HepG2 (cell line): Measurements from ENCODE around the gene EDC3. TPM values are rescaled to one million over a fixed set of nuclear protein-coding genes. Genes with fewer than 3 reads are reported as not detected.

Source experiments
- ADNP ChIP-seq: sonication (generic); formaldehyde crosslinking; IDR thresholded peaks from 2 replicates; pipeline ENCODE4 v1.4.0; 2020; ENCODE audit warnings: missing genetic modification reagents
- BCL6 ChIP-seq: IDR thresholded peaks from 2 replicates; pipeline ENCODE4 v1.6.1; 2016; ENCODE audit warnings: missing genetic modification reagents, missing compliant biosample characterization
- EP300 ChIP-seq, 3 experiments: sonication (generic) in 1 of 3; formaldehyde crosslinking in 1 of 3; IDR thresholded peaks; 2 replicates each; pipeline versions ENCODE4 v1.5.1 to v1.6.1; 2011 to 2020; ENCODE audit warnings: low read depth in 2 of 3, low read length in 2 of 3, borderline replicate concordance in 1 of 3, improper control_type of control experiment in 1 of 3, mild to moderate bottlenecking in 1 of 3, missing genetic modification reagents in 1 of 3, moderate library complexity in 1 of 3
- PHF21A ChIP-seq: sonication (generic); formaldehyde crosslinking; IDR thresholded peaks from 2 replicates; pipeline ENCODE4 v1.5.0; 2020; ENCODE audit warnings: mild to moderate bottlenecking, missing genetic modification reagents
- TARDBP ChIP-seq: sonication (generic); formaldehyde crosslinking; IDR thresholded peaks from 2 replicates; pipeline ENCODE4 v1.8.0; 2022; ENCODE audit warnings: mild to moderate bottlenecking, missing genetic modification reagents
- TGIF2 ChIP-seq: IDR thresholded peaks from 2 replicates; pipeline ENCODE4 v1.6.1; 2016; ENCODE audit warnings: control low read depth, missing compliant biosample characterization
- ZBTB8A ChIP-seq: sonication (generic); formaldehyde crosslinking; IDR thresholded peaks from 2 replicates; pipeline ENCODE4 v1.4.0; 2020; ENCODE audit warnings: mild to moderate bottlenecking, low read depth, missing genetic modification reagents, borderline replicate concordance
- ZNF567 ChIP-seq: sonication (generic); formaldehyde crosslinking; IDR thresholded peaks from 2 replicates; pipeline ENCODE4 v1.8.1; 2023; ENCODE audit warnings: mild to moderate bottlenecking, missing genetic modification reagents, borderline replicate concordance
- ZNF749 ChIP-seq: sonication (generic); formaldehyde crosslinking; IDR thresholded peaks from 2 replicates; pipeline ENCODE4 v1.8.0; 2022; ENCODE audit warnings: mild to moderate bottlenecking, missing genetic modification reagents, moderate library complexity, borderline replicate concordance
- ZNF772 ChIP-seq: sonication (generic); formaldehyde crosslinking; IDR thresholded peaks from 2 replicates; pipeline ENCODE4 v1.5.0; 2020; ENCODE audit warnings: mild to moderate bottlenecking, missing genetic modification reagents
- polyA plus RNA-seq, 8 experiments: library from polyadenylated mRNA; depleted of rRNA in 3 of 8; stranded (reverse) in 7 of 8; unstranded in 1 of 8; fragments of >200 nt; fragmentation: Illumina TruSeq in 4 of 8; extraction: Trizol in 4 of 8; gene quantifications; 2 replicates each; pipeline versions ENCODE4 v1.2.1 to v1.2.3, GENCODE V29; 2011 to 2016; ENCODE audit warnings: low read depth in 4 of 8, missing spikeins in 1 of 8, mixed read lengths in 1 of 8; ENCODE audit not compliant: insufficient read depth in 1 of 8
- total RNA-seq, 5 experiments: library from RNA; depleted of rRNA; stranded (reverse); fragments of >200 nt; fragmentation: Illumina TruSeq; extraction: Trizol; gene quantifications; 2 replicates each; pipeline ENCODE4 v1.2.3, GENCODE V29; 2016; ENCODE audit warnings: low read depth in 1 of 5
- TF ChIP-seq, protein P1 (sequence below): sonication (generic); formaldehyde crosslinking; IDR thresholded peaks from 2 replicates; pipeline ENCODE4; 2020; ENCODE audit warnings: missing genetic modification reagents, mild to moderate bottlenecking, borderline replicate concordance
- TF ChIP-seq, protein P2 (sequence below): sonication (generic); formaldehyde crosslinking; IDR thresholded peaks from 2 replicates; pipeline ENCODE4 v1.9.0; 2021; ENCODE audit warnings: mild to moderate bottlenecking, missing genetic modification reagents
- TF ChIP-seq, protein P3 (sequence below): sonication (generic); formaldehyde crosslinking; IDR thresholded peaks from 2 replicates; pipeline ENCODE4 v1.9.0; 2022; ENCODE audit warnings: low read depth, missing genetic modification reagents
- TF ChIP-seq, protein P4 (sequence below): sonication (generic); formaldehyde crosslinking; conservative IDR thresholded peaks from 2 replicates; pipeline ENCODE4 v1.4.0; 2020; ENCODE audit warnings: mild to moderate bottlenecking, missing genetic modification reagents, moderate library complexity

The EDC3 gene
- total and polyA plus RNA-seq, 2 of the 13 experiments (the other 11 are each of a cell fraction or from before 2014, with no cell fraction given), result 17.4 to 32.0 TPM

DNA sequence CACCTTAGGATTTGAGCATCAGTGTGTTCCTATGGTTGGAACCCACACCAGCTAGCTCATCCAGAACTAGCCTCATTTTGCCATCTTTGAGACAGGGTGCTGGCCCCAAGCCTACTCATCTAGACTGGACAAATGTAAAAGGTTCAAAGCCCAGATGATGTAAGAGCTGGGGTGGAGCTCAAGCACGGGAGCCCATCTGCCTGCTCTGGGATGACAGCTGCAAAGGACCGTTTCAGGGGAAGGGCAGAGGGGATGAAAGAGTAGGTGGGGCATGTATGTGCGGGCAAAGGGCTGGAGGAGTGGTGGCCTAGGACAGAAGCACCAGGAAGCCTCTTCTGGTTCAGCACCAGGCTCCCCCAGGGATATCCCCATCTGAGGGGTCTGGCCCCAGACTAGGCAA is 64.4 kb downstream of the EDC3 start (continued):
- TF ChIP-seq, protein P1, sequence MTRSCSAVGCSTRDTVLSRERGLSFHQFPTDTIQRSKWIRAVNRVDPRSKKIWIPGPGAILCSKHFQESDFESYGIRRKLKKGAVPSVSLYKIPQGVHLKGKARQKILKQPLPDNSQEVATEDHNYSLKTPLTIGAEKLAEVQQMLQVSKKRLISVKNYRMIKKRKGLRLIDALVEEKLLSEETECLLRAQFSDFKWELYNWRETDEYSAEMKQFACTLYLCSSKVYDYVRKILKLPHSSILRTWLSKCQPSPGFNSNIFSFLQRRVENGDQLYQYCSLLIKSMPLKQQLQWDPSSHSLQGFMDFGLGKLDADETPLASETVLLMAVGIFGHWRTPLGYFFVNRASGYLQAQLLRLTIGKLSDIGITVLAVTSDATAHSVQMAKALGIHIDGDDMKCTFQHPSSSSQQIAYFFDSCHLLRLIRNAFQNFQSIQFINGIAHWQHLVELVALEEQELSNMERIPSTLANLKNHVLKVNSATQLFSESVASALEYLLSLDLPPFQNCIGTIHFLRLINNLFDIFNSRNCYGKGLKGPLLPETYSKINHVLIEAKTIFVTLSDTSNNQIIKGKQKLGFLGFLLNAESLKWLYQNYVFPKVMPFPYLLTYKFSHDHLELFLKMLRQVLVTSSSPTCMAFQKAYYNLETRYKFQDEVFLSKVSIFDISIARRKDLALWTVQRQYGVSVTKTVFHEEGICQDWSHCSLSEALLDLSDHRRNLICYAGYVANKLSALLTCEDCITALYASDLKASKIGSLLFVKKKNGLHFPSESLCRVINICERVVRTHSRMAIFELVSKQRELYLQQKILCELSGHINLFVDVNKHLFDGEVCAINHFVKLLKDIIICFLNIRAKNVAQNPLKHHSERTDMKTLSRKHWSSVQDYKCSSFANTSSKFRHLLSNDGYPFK (CRISPR knock-in tag), result peak; percentile 28; the same call in 1 of the 2 replicates
- no peak for TF ChIP-seq ZNF567 (CRISPR knock-in tag)
- TF ChIP-seq, protein P2, sequence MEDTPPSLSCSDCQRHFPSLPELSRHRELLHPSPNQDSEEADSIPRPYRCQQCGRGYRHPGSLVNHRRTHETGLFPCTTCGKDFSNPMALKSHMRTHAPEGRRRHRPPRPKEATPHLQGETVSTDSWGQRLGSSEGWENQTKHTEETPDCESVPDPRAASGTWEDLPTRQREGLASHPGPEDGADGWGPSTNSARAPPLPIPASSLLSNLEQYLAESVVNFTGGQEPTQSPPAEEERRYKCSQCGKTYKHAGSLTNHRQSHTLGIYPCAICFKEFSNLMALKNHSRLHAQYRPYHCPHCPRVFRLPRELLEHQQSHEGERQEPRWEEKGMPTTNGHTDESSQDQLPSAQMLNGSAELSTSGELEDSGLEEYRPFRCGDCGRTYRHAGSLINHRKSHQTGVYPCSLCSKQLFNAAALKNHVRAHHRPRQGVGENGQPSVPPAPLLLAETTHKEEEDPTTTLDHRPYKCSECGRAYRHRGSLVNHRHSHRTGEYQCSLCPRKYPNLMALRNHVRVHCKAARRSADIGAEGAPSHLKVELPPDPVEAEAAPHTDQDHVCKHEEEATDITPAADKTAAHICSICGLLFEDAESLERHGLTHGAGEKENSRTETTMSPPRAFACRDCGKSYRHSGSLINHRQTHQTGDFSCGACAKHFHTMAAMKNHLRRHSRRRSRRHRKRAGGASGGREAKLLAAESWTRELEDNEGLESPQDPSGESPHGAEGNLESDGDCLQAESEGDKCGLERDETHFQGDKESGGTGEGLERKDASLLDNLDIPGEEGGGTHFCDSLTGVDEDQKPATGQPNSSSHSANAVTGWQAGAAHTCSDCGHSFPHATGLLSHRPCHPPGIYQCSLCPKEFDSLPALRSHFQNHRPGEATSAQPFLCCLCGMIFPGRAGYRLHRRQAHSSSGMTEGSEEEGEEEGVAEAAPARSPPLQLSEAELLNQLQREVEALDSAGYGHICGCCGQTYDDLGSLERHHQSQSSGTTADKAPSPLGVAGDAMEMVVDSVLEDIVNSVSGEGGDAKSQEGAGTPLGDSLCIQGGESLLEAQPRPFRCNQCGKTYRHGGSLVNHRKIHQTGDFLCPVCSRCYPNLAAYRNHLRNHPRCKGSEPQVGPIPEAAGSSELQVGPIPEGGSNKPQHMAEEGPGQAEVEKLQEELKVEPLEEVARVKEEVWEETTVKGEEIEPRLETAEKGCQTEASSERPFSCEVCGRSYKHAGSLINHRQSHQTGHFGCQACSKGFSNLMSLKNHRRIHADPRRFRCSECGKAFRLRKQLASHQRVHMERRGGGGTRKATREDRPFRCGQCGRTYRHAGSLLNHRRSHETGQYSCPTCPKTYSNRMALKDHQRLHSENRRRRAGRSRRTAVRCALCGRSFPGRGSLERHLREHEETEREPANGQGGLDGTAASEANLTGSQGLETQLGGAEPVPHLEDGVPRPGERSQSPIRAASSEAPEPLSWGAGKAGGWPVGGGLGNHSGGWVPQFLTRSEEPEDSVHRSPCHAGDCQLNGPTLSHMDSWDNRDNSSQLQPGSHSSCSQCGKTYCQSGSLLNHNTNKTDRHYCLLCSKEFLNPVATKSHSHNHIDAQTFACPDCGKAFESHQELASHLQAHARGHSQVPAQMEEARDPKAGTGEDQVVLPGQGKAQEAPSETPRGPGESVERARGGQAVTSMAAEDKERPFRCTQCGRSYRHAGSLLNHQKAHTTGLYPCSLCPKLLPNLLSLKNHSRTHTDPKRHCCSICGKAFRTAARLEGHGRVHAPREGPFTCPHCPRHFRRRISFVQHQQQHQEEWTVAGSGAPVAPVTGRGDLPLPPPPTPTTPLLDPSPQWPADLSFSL (CRISPR knock-in tag), result no peak
- no peak for TF ChIP-seq ZNF749 (CRISPR knock-in tag)
- TF ChIP-seq, protein P3, sequence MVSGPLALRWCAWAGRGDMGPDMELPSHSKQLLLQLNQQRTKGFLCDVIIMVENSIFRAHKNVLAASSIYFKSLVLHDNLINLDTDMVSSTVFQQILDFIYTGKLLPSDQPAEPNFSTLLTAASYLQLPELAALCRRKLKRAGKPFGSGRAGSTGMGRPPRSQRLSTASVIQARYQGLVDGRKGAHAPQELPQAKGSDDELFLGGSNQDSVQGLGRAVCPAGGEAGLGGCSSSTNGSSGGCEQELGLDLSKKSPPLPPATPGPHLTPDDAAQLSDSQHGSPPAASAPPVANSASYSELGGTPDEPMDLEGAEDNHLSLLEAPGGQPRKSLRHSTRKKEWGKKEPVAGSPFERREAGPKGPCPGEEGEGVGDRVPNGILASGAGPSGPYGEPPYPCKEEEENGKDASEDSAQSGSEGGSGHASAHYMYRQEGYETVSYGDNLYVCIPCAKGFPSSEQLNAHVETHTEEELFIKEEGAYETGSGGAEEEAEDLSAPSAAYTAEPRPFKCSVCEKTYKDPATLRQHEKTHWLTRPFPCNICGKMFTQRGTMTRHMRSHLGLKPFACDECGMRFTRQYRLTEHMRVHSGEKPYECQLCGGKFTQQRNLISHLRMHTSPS (CRISPR knock-in tag), result no peak
- TF ChIP-seq EP300 (IDR thresholded peaks at IDR 0.05; ENCODE audit: low read depth in 2 of 2, low read length in 2 of 2), result no peak
- TF ChIP-seq EP300 (CRISPR knock-in tag; IDR thresholded peaks at IDR 0.05; ENCODE audit: borderline replicate concordance), result no peak
- TF ChIP-seq TARDBP (CRISPR knock-in tag), result 0 out of 2 replicates have a peak, but pooled peaks have one; percentile 14
- no peak for TF ChIP-seq ZNF772
- no peak for TF ChIP-seq ADNP (CRISPR knock-in tag)
- TF ChIP-seq PHF21A (CRISPR knock-in tag), result peak; percentile 32; the same call in 1 of the 2 replicates
- peak; percentile 54; the same call in 1 of the 2 replicates for TF ChIP-seq BCL6 (CRISPR knock-in tag)
- peak; percentile 58; the same call in 1 of the 2 replicates for TF ChIP-seq TGIF2 (CRISPR knock-in tag)
- no peak for TF ChIP-seq ZBTB8A
- TF ChIP-seq, protein P4, sequence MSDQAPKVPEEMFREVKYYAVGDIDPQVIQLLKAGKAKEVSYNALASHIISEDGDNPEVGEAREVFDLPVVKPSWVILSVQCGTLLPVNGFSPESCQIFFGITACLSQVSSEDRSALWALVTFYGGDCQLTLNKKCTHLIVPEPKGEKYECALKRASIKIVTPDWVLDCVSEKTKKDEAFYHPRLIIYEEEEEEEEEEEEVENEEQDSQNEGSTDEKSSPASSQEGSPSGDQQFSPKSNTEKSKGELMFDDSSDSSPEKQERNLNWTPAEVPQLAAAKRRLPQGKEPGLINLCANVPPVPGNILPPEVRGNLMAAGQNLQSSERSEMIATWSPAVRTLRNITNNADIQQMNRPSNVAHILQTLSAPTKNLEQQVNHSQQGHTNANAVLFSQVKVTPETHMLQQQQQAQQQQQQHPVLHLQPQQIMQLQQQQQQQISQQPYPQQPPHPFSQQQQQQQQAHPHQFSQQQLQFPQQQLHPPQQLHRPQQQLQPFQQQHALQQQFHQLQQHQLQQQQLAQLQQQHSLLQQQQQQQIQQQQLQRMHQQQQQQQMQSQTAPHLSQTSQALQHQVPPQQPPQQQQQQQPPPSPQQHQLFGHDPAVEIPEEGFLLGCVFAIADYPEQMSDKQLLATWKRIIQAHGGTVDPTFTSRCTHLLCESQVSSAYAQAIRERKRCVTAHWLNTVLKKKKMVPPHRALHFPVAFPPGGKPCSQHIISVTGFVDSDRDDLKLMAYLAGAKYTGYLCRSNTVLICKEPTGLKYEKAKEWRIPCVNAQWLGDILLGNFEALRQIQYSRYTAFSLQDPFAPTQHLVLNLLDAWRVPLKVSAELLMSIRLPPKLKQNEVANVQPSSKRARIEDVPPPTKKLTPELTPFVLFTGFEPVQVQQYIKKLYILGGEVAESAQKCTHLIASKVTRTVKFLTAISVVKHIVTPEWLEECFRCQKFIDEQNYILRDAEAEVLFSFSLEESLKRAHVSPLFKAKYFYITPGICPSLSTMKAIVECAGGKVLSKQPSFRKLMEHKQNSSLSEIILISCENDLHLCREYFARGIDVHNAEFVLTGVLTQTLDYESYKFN, result peak; percentile 51; the same call in 1 of the 2 replicates
